GM13976 (cell line): Measurements from ENCODE around the gene SERPINE1.
A peak's percentile ranks its signal among the peaks of the same experiment; 100 is the strongest.

Experiments
- DNase-seq: peaks from one replicate; pipeline ENCODE4 v3.0.0; 2012; ENCODE audit warnings: low spot score
- CTCF ChIP-seq: IDR thresholded peaks from 2 replicates; pipeline ENCODE4 v1.5.1; 2012; ENCODE audit warnings: borderline replicate concordance, mild to moderate bottlenecking; ENCODE audit not compliant: insufficient read depth; ENCODE audit errors: extremely low read depth, missing control alignments, control extremely low read depth
- in situ Hi-C: fragments of 300-500 bp; cut with MboI; formaldehyde crosslinking; loops from one replicate; pipeline ENCODE4 v1.12.0; 2022; ENCODE audit warnings: low sequenced_read_pairs, mixed read lengths, inconsistent platforms; ENCODE audit not compliant: unreplicated experiment

Gene SERPINE1

GRCh38 chr7:101138213-101138870 lies 11.4 kb downstream of the SERPINE1 start:
- TF ChIP-seq CTCF: peak; percentile 43
- in situ Hi-C loops: no loop called here
- DNase-seq: peak; percentile 85

DNA sequence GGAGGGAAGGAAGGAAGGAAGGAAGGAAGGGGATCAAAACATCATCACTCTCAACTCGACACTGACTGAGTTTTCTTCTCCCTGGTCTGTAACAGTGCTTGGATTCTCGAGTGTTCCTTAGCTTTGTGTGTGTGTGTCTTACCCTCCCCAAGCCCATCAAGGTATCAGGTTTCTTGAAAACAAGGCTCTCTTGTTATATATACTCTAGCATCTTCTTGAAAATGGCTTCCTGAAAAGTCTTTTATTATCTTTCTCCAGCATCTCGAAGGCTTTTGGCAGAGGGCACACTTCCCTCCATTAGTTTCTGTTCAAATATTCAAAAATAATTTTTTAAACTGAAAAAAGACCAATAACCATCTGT lies 13.4 kb downstream of the SERPINE1 start:
- in situ Hi-C loops: loop anchor here (10.0 kb wide), 1 partner anchor 54 kb away; no protein-coding TSS in a partner anchor
- no peak for TF ChIP-seq CTCF
- no peak for DNase-seq

GRCh38 chr7:101140746-101141382 lies 14.0 kb downstream of the SERPINE1 start:
- no peak for DNase-seq
- in situ Hi-C loops: loop anchor here (10.0 kb wide), 1 partner anchor 54 kb away; no protein-coding TSS in a partner anchor
- TF ChIP-seq CTCF: no peak

DNA sequence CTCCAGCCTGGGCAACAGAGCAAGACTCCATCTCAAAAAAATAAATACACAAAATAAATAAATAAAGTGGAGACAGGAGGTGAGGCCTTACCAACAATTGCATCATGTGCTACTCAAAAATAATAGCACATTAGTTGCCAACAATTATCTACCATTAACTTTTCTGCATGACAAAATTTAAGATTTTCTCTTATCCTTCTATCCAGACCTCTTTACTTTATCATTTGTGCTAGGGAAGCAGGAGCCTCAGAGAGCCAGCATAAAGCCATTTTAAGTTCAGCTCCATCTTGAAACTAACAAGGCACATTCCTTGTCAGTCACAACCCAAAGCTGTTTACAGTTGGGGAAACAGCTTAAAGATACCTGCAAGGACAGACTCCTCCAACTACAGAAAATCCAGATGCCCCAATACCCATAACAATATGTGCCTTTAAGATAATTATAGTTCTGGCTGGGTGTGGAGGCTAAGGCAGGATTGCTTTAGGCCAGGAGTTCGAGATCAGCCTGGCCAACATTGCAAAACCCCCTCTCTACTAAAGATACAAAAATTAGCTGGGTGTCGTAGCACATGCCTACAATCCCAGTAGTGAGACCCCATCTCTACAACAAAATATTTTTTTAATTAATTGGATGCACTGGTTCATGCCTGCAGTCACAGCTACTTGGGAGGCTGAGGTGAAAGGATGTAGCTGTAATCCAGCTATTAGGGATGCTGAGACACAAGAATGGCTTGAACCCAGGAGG lies 25.2 kb downstream of the SERPINE1 start:
- in situ Hi-C loops: no loop called here
- no peak for DNase-seq

DNA sequence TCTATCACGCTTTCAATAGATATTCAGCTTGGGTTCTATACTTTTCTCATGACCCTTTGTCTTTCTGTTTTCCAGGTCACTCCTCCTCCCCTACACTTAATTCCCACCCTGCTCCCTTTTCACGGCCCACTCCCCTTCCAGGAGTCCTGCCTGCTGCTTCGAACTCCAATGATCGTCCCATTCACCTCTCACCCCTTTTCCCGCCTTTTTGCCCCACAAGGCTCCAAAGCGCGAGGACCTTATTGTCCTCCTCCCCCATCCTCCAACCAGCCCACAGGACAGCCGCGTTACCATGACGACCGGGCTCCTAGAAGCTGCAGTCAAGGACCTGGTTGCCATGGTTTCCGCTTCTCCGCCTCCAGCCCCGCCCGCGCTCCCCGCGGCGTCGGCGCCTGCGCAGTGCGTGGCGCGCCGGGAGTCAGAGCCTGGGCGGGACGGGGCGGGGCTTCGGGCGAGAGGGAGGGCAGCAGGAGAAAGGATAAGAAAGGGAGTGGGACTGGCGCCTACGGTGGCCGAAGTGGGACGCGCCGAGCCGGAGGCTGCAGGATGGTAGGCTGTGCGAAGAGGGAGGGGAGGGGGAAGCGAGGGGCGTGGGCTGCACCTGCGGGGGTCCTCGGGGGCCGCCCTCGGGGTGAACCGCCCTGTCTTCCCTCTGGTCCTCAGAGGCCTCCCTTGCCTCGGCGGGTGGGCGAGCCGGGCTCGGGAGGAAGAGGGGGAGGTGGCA lies 27.2 kb downstream of the SERPINE1 start, which contains the start of gene AP1S1:
Gene AP1S1, plus strand, starts transcription at position 508 of the 724 bp plus-strand sequence. Its CDS starts 39 bp downstream, at position 547.
- TF ChIP-seq CTCF: no peak
- in situ Hi-C loops: no loop called here
- peak; percentile 99 for DNase-seq

More for the DNA sequence above, 25.2 kb downstream of the SERPINE1 start:
- no peak for TF ChIP-seq CTCF

- TF ChIP-seq CTCF: no peak
- in situ Hi-C loops: no loop called here
- no peak for DNase-seq
These were observed 27.8 kb downstream of the SERPINE1 start for GRCh38 chr7:101154693-101155102.
